GM21717 (cell line): ENCODE data around the gene SMARCD1.

Experiments
- ATAC-seq: cut with Tn5 transposase; IDR thresholded peaks from one replicate; pipeline ENCODE4 v1.9.1; 2021; ENCODE audit warnings: mild to moderate bottlenecking, moderate library complexity; ENCODE audit not compliant: unreplicated experiment

Gene SMARCD1

GRCh38 chr12:50084775-50085614, at the start of gene SMARCD1:
Gene SMARCD1, plus strand, starts transcription at chr12:50085342. Its CDS starts 28 bp downstream, at chr12:50085370.
- ATAC-seq: peak; percentile 72

GRCh38 chr12:50038336-50038735, 46.8 kb upstream of the SMARCD1 start:
- no peak for ATAC-seq

GRCh38 chr12:50039151-50039835, 45.8 kb upstream of the SMARCD1 start:
- ATAC-seq: no peak

- ATAC-seq: no peak
Observed at GRCh38 chr12:50040657-50041056, 44.5 kb upstream of the SMARCD1 start.

GRCh38 chr12:50041062-50041860, 43.9 kb upstream of the SMARCD1 start:
- no peak for ATAC-seq

GRCh38 chr12:50041962-50042361, 43.2 kb upstream of the SMARCD1 start:
- no peak for ATAC-seq

GRCh38 chr12:50042693-50043092, 42.4 kb upstream of the SMARCD1 start:
- no peak for ATAC-seq

- no peak for ATAC-seq
Observed at GRCh38 chr12:50043308-50043707, 41.8 kb upstream of the SMARCD1 start.

GRCh38 chr12:50043854-50044253, 41.3 kb upstream of the SMARCD1 start:
- ATAC-seq: no peak

GRCh38 chr12:50047693-50048250, 37.4 kb upstream of the SMARCD1 start:
- no peak for ATAC-seq

- no peak for ATAC-seq
Observed at GRCh38 chr12:50049254-50050118, 35.7 kb upstream of the SMARCD1 start.

- ATAC-seq: no peak
Observed at GRCh38 chr12:50050119-50050385, 35.1 kb upstream of the SMARCD1 start.

GRCh38 chr12:50050410-50051098, 34.6 kb upstream of the SMARCD1 start:
- ATAC-seq: no peak

- no peak for ATAC-seq
Observed at GRCh38 chr12:50051101-50051806, 33.9 kb upstream of the SMARCD1 start.

GRCh38 chr12:50052544-50052943, 32.6 kb upstream of the SMARCD1 start:
- ATAC-seq: no peak

- no peak for ATAC-seq
Observed at GRCh38 chr12:50052964-50053363, 32.2 kb upstream of the SMARCD1 start.

GRCh38 chr12:50053583-50053982, 31.6 kb upstream of the SMARCD1 start:
- no peak for ATAC-seq

- no peak for ATAC-seq
Observed at GRCh38 chr12:50055831-50056638, 29.1 kb upstream of the SMARCD1 start.
